PFSK-1 (cell line): ENCODE measurements around the gene ISCA2.

Source experiments
- POLR2AphosphoS5 ChIP-seq: IDR thresholded peaks from 2 replicates; pipeline ENCODE4 v1.6.1; 2012; ENCODE audit warnings: low read depth, mild to moderate bottlenecking, control low read depth, low read length, moderate library complexity
- SIN3A ChIP-seq: IDR thresholded peaks from 2 replicates; pipeline ENCODE4 v1.6.1; 2012; ENCODE audit warnings: mild to moderate bottlenecking, low read length, moderate library complexity, borderline replicate concordance; ENCODE audit not compliant: insufficient read depth
- TAF1 ChIP-seq: IDR thresholded peaks from 2 replicates; pipeline ENCODE4 v1.6.1; 2012; ENCODE audit warnings: low read length, control low read depth, borderline replicate concordance; ENCODE audit not compliant: insufficient read depth
- TF ChIP-seq, protein P1 (sequence below), 2 experiments: IDR thresholded peaks; 2 replicates each; pipeline versions ENCODE4 v1.6.1 to v1.8.0; 2011 to 2012; ENCODE audit warnings: low read depth in 2 of 2, low read length in 2 of 2, control low read depth in 1 of 2, inconsistent platforms in 1 of 2, mild to moderate bottlenecking in 1 of 2, moderate library complexity in 1 of 2; ENCODE audit not compliant: insufficient read depth in 1 of 2

DNA sequence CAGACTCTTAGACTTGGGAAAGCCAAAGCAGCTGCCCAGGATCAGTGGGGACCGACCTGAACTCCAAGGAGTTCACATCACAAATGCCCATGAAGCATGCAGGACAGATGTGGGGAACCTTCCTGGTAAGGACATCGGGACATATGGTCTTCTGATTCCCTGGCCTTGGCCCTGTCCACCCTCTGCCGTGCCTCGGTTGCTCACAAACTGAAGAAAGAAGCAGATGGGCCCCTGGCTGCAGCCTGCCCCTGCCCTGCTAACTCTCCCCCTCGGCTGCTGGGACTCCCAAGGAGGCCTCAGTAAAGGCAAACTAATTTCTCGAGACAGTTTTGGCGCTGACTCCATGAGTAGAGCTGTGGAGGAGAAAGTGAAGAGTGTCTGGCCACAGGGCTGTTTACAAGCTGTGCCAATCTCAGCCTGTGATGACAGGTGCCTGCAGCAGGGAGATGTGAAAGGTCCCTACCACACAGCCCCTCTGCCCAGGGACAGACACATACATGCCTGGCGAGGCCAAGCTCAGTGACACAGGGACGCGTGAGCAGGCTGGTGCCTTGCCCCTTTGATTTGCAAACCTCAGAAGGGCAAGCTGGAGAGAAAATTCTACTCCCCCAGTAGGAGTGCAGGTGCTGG, 48.6 kb downstream of the ISCA2 start:
- TF ChIP-seq POLR2AphosphoS5 = no peak
- TF ChIP-seq, protein P1, sequence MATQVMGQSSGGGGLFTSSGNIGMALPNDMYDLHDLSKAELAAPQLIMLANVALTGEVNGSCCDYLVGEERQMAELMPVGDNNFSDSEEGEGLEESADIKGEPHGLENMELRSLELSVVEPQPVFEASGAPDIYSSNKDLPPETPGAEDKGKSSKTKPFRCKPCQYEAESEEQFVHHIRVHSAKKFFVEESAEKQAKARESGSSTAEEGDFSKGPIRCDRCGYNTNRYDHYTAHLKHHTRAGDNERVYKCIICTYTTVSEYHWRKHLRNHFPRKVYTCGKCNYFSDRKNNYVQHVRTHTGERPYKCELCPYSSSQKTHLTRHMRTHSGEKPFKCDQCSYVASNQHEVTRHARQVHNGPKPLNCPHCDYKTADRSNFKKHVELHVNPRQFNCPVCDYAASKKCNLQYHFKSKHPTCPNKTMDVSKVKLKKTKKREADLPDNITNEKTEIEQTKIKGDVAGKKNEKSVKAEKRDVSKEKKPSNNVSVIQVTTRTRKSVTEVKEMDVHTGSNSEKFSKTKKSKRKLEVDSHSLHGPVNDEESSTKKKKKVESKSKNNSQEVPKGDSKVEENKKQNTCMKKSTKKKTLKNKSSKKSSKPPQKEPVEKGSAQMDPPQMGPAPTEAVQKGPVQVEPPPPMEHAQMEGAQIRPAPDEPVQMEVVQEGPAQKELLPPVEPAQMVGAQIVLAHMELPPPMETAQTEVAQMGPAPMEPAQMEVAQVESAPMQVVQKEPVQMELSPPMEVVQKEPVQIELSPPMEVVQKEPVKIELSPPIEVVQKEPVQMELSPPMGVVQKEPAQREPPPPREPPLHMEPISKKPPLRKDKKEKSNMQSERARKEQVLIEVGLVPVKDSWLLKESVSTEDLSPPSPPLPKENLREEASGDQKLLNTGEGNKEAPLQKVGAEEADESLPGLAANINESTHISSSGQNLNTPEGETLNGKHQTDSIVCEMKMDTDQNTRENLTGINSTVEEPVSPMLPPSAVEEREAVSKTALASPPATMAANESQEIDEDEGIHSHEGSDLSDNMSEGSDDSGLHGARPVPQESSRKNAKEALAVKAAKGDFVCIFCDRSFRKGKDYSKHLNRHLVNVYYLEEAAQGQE (IDR thresholded peaks at IDR 0.05; ENCODE audit: insufficient read depth in 1 of 2, low read depth in 2 of 2, low read length in 2 of 2) = no peak
- no peak for TF ChIP-seq TAF1
- no peak for TF ChIP-seq SIN3A
